GM20000 (cell line): Measurements from ENCODE around the gene HTD2.

Experiments
- DNase-seq: peaks from one replicate; pipeline ENCODE4 v3.0.0; 2012; ENCODE audit warnings: low spot score
- CTCF ChIP-seq: IDR thresholded peaks from 2 replicates; pipeline ENCODE4 v1.5.1; 2012; ENCODE audit warnings: mild to moderate bottlenecking, control low read depth; ENCODE audit errors: extremely low read depth, missing control alignments

Gene HTD2

GRCh38 chr3:58329150-58329921, 23.0 kb downstream of the HTD2 start:
- no peak for TF ChIP-seq CTCF
- DNase-seq, result no peak

GRCh38 chr3:58329922-58330413, 23.6 kb downstream of the HTD2 start:
- no peak for DNase-seq
- TF ChIP-seq CTCF, result no peak

- no peak for DNase-seq
- TF ChIP-seq CTCF, result no peak
Measured at GRCh38 chr3:58331593-58332152, 25.4 kb downstream of the HTD2 start.

GRCh38 chr3:58332575-58333188, 26.4 kb downstream of the HTD2 start, which contains the start of gene PXK:
PXK (plus strand) TSS chr3:58332892; CDS start chr3:58332989, 97 bp downstream.
- peak; percentile 26 for TF ChIP-seq CTCF
- peak; percentile 92 for DNase-seq

- peak; percentile 80 for DNase-seq
- TF ChIP-seq CTCF, result peak; percentile 32
Measured at GRCh38 chr3:58333206-58334012, 27.1 kb downstream of the HTD2 start.

GRCh38 chr3:58334013-58334321, 27.6 kb downstream of the HTD2 start:
- DNase-seq, result no peak

More at GRCh38 chr3:58334013-58334321, 27.6 kb downstream of the HTD2 start:
- no peak for TF ChIP-seq CTCF
